ENCODE measurements around the gene LRRC47. TPM values are rescaled to one million over a fixed set of nuclear protein-coding genes. Genes with fewer than 3 reads are reported as not detected.

Gene LRRC47
- total and polyA plus RNA-seq, 2 of the 13 experiments (the other 11 are each of a cell fraction or from before 2014, with no cell fraction given): 18.3 to 52.5 TPM

DNA sequence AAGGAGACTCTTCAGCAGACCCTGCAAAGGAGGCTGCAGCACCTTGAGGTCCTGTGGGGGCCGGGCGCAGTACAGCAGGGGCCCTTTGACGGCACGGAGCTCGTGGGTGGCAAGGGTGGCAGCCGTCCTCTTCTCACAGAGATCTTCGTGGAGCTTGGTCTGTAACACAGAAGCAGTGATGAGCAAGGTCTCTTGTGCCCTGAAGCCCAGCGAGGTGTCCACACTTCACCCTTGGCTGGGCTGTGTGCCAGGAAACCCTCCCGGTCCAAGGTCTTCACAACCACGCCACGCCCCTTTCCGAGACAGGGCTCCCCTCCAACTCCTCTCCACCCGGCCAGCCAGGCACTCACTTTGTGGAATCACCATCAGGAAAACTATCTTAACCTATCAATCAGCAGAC is 11.3 kb downstream of the LRRC47 start (continued):
- TF ChIP-seq TFDP2 (CRISPR knock-in tag; IDR thresholded peaks at IDR 0.05): no peak
- TF ChIP-seq PITX1 (CRISPR knock-in tag; IDR thresholded peaks at IDR 0.05): no peak
- no peak for TF ChIP-seq DRAP1 (CRISPR knock-in tag; IDR thresholded peaks at IDR 0.05)
- TF ChIP-seq NPAS2 (CRISPR knock-in tag; IDR thresholded peaks at IDR 0.05; ENCODE audit: borderline replicate concordance): no peak
- TF ChIP-seq ZNF251 (CRISPR knock-in tag; IDR thresholded peaks at IDR 0.05): no peak
- TF ChIP-seq POLR2G (IDR thresholded peaks at IDR 0.05; ENCODE audit: low read depth, low read length): no peak
- no peak for TF ChIP-seq SUZ12 (IDR thresholded peaks at IDR 0.05; ENCODE audit: low read depth, low read length)
- TF ChIP-seq, protein P1, sequence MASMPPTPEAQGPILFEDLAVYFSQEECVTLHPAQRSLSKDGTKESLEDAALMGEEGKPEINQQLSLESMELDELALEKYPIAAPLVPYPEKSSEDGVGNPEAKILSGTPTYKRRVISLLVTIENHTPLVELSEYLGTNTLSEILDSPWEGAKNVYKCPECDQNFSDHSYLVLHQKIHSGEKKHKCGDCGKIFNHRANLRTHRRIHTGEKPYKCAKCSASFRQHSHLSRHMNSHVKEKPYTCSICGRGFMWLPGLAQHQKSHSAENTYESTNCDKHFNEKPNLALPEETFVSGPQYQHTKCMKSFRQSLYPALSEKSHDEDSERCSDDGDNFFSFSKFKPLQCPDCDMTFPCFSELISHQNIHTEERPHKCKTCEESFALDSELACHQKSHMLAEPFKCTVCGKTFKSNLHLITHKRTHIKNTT (CRISPR knock-in tag; IDR thresholded peaks at IDR 0.05): no peak
- no peak for TF ChIP-seq ZNF512B (CRISPR knock-in tag; IDR thresholded peaks at IDR 0.05; ENCODE audit: borderline replicate concordance)
- no peak for TF ChIP-seq SOX6 (IDR thresholded peaks at IDR 0.05)
- peak; percentile 45; the same call in 1 of the 2 replicates for TF ChIP-seq SOX6 (CRISPR knock-in tag; IDR thresholded peaks at IDR 0.05)
- no peak for TF ChIP-seq FOXA3 (CRISPR knock-in tag; IDR thresholded peaks at IDR 0.05)
- TF ChIP-seq ZHX2 (IDR thresholded peaks at IDR 0.05; ENCODE audit: low read depth): no peak
- no peak for TF ChIP-seq ZHX2 (CRISPR knock-in tag; IDR thresholded peaks at IDR 0.05; ENCODE audit: borderline replicate concordance)
- TF ChIP-seq SALL1 (CRISPR knock-in tag; IDR thresholded peaks at IDR 0.05): 0 out of 2 replicates have a peak, but pooled peaks have one; percentile 37
- TF ChIP-seq MLXIP (CRISPR knock-in tag; IDR thresholded peaks at IDR 0.05; ENCODE audit: borderline replicate concordance): no peak
